B cell (primary cell): ENCODE data around the gene EIF2B4.

Experiments
- EZH2 ChIP-seq: IDR thresholded peaks from 2 replicates; pipeline ENCODE4 v1.6.1; 2012; ENCODE audit warnings: borderline replicate concordance, low read depth, mild to moderate bottlenecking, moderate library complexity, low read length; ENCODE audit not compliant: insufficient read depth, poor library complexity, severe bottlenecking
- TF ChIP-seq, protein P1 (sequence below): fragments of 200-600 bp; IDR thresholded peaks from one replicate; pipeline ENCODE4 v1.8.0; 2022; ENCODE audit warnings: antibody characterized with exemption, mild to moderate bottlenecking

- TF ChIP-seq, protein P1, sequence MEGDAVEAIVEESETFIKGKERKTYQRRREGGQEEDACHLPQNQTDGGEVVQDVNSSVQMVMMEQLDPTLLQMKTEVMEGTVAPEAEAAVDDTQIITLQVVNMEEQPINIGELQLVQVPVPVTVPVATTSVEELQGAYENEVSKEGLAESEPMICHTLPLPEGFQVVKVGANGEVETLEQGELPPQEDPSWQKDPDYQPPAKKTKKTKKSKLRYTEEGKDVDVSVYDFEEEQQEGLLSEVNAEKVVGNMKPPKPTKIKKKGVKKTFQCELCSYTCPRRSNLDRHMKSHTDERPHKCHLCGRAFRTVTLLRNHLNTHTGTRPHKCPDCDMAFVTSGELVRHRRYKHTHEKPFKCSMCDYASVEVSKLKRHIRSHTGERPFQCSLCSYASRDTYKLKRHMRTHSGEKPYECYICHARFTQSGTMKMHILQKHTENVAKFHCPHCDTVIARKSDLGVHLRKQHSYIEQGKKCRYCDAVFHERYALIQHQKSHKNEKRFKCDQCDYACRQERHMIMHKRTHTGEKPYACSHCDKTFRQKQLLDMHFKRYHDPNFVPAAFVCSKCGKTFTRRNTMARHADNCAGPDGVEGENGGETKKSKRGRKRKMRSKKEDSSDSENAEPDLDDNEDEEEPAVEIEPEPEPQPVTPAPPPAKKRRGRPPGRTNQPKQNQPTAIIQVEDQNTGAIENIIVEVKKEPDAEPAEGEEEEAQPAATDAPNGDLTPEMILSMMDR: no peak
- TF ChIP-seq EZH2: no peak
Observed at GRCh38 chr2:27323596-27324285, 46.4 kb downstream of the EIF2B4 start.
